ENCODE results near the gene TMEM256.

DNA sequence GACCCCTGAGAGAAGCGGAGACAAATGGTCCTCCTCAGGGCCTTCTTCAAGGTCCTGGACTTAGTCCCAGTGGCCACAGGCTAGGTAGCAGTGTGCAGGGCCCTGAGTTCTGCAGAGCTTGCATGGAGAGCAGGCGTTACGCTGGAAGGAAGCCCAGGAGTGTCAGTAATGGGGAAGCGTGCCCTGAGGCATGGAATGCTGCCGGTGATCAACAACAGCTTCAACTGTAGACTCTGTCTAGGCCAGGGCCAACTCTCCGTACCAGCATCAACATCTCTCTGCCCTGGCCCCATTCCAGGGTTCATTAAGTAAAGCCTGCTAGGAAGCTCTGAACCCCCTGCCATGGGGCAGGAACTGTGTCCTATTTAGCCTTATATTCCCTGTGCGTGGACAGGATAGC is 23.6 kb downstream of the TMEM256 start:
- TF ChIP-seq POLR2A (IDR thresholded peaks at IDR 0.05; ENCODE audit: low read length) (no peak), GATA1 (IDR thresholded peaks at IDR 0.05; ENCODE audit: low read depth, low read length) (no peak)
